Stimulated activated CD8-positive, alpha-beta memory T cell treated with anti-CD3 and anti-CD28 coated beads, Interleukin-4, amount 100 ng/mL, for 1 hour (primary cell): ENCODE results near the gene CPA1.

Source experiments
- DNase-seq, 2 donors: peaks; one replicate each; pipeline ENCODE4 v3.0.0-alpha.2; 2020; ENCODE audit warnings: low read depth in 2 of 2, low spot score in 1 of 2

Gene CPA1

GRCh38 chr7:130379921-130380860, at the start of gene CPA1:
Gene CPA1, plus strand, starts transcription at chr7:130380494. Its CDS starts 27 bp downstream, at chr7:130380521.
- no peak for DNase-seq

- DNase-seq = no peak
Measured at GRCh38 chr7:130332259-130333053, 47.8 kb upstream of the CPA1 start.

- no peak for DNase-seq
Measured at GRCh38 chr7:130333832-130334231, 46.5 kb upstream of the CPA1 start.

- no peak for DNase-seq
Measured at GRCh38 chr7:130334274-130334673, 46.0 kb upstream of the CPA1 start.

GRCh38 chr7:130337410-130337971, 42.8 kb upstream of the CPA1 start:
- DNase-seq = no peak

GRCh38 chr7:130338233-130338632, 42.1 kb upstream of the CPA1 start:
- DNase-seq = no peak

- DNase-seq = no peak
Measured at GRCh38 chr7:130341882-130342281, 38.4 kb upstream of the CPA1 start.

GRCh38 chr7:130342701-130343380, 37.5 kb upstream of the CPA1 start:
- DNase-seq = no peak

- DNase-seq = no peak
Measured at GRCh38 chr7:130344271-130344866, 35.9 kb upstream of the CPA1 start, which contains the start of gene CPA5. Gene CPA5, plus strand, starts transcription at chr7:130344816. Its CDS starts 1,670 bp downstream, at chr7:130346486.

GRCh38 chr7:130345136-130345535, 35.2 kb upstream of the CPA1 start:
- no peak for DNase-seq

GRCh38 chr7:130345725-130346124, 34.6 kb upstream of the CPA1 start:
- no peak for DNase-seq

- no peak for DNase-seq
Measured at GRCh38 chr7:130346177-130346905, 34.0 kb upstream of the CPA1 start.

- DNase-seq = no peak
Measured at GRCh38 chr7:130346941-130347340, 33.4 kb upstream of the CPA1 start.

GRCh38 chr7:130349911-130350782, 30.1 kb upstream of the CPA1 start:
- no peak for DNase-seq

GRCh38 chr7:130350945-130351790, 29.1 kb upstream of the CPA1 start:
- DNase-seq = no peak

- no peak for DNase-seq
Measured at GRCh38 chr7:130351791-130352090, 28.6 kb upstream of the CPA1 start.

- no peak for DNase-seq
Measured at GRCh38 chr7:130352194-130353074, 27.9 kb upstream of the CPA1 start.
